HEK293 (cell line): Measurements from ENCODE around the gene HAUS1.
A peak's percentile ranks its signal among the peaks of the same experiment; 100 is the strongest.

Experiments used
- FEZF1 ChIP-seq: fragments of 450-650 bp; formaldehyde crosslinking; IDR thresholded peaks from 2 replicates; pipeline ENCODE4 v1.5.1; 2016; ENCODE audit warnings: missing biosample characterization, missing genetic modification characterization
- KLF1 ChIP-seq: fragments of 450-650 bp; formaldehyde crosslinking; IDR thresholded peaks from 2 replicates; pipeline ENCODE4 v1.5.1; 2016; ENCODE audit warnings: missing biosample characterization, missing genetic modification characterization
- MYNN ChIP-seq: fragments of 450-650 bp; formaldehyde crosslinking; IDR thresholded peaks from 2 replicates; pipeline ENCODE4 v1.5.1; 2016; ENCODE audit warnings: missing biosample characterization, missing genetic modification characterization, borderline replicate concordance
- MZF1 ChIP-seq: fragments of 450-650 bp; formaldehyde crosslinking; IDR thresholded peaks from 2 replicates; pipeline ENCODE4 v1.5.1; 2017; ENCODE audit warnings: missing biosample characterization, missing genetic modification characterization, borderline replicate concordance
- RBAK ChIP-seq: fragments of 450-650 bp; formaldehyde crosslinking; IDR thresholded peaks from 2 replicates; pipeline ENCODE4 v1.5.1; 2016; ENCODE audit warnings: missing biosample characterization, missing genetic modification characterization
- TSHZ1 ChIP-seq: fragments of 450-650 bp; formaldehyde crosslinking; IDR thresholded peaks from 2 replicates; pipeline ENCODE4 v1.5.1; 2016; ENCODE audit warnings: missing biosample characterization, missing genetic modification characterization, borderline replicate concordance
- YY1 ChIP-seq: fragments of 450-650 bp; formaldehyde crosslinking; IDR thresholded peaks from 2 replicates; pipeline ENCODE4 v1.5.1; 2018; ENCODE audit warnings: missing biosample characterization, missing genetic modification characterization
- ZBTB48 ChIP-seq: fragments of 450-650 bp; formaldehyde crosslinking; IDR thresholded peaks from 2 replicates; pipeline ENCODE4 v1.5.1; 2016; ENCODE audit warnings: missing biosample characterization, missing genetic modification characterization
- ZBTB6 ChIP-seq: fragments of 450-650 bp; formaldehyde crosslinking; IDR thresholded peaks from 2 replicates; pipeline ENCODE4 v1.5.1; 2017; ENCODE audit warnings: missing biosample characterization, missing genetic modification characterization
- ZFHX2 ChIP-seq: fragments of 450-650 bp; formaldehyde crosslinking; conservative IDR thresholded peaks from 2 replicates; pipeline ENCODE4 v1.5.1; 2016; ENCODE audit warnings: missing biosample characterization, missing genetic modification characterization
- ZFP41 ChIP-seq: fragments of 450-650 bp; formaldehyde crosslinking; IDR thresholded peaks from 2 replicates; pipeline ENCODE4 v1.5.1; 2016; ENCODE audit warnings: missing biosample characterization, missing genetic modification characterization, borderline replicate concordance
- ZIC2 ChIP-seq: fragments of 450-650 bp; formaldehyde crosslinking; IDR thresholded peaks from 2 replicates; pipeline ENCODE4 v1.5.1; 2016; ENCODE audit warnings: missing biosample characterization, missing genetic modification characterization
- ZNF132 ChIP-seq: fragments of 450-650 bp; formaldehyde crosslinking; IDR thresholded peaks from 2 replicates; pipeline ENCODE4 v1.5.1; 2017; ENCODE audit warnings: missing biosample characterization, missing genetic modification characterization, borderline replicate concordance
- ZNF140 ChIP-seq: fragments of 450-650 bp; formaldehyde crosslinking; IDR thresholded peaks from 2 replicates; pipeline ENCODE4 v1.5.1; 2016; ENCODE audit warnings: missing biosample characterization, missing genetic modification characterization
- ZNF157 ChIP-seq: fragments of 450-650 bp; formaldehyde crosslinking; IDR thresholded peaks from 2 replicates; pipeline ENCODE4 v1.5.1; 2016; ENCODE audit warnings: missing biosample characterization, missing genetic modification characterization
- ZNF184 ChIP-seq: fragments of 450-650 bp; IDR thresholded peaks from 2 replicates; pipeline ENCODE4 v1.5.1; 2018; ENCODE audit warnings: missing biosample characterization, mild to moderate bottlenecking, missing genetic modification characterization
- ZNF214 ChIP-seq: fragments of 450-650 bp; formaldehyde crosslinking; IDR thresholded peaks from 2 replicates; pipeline ENCODE4 v1.5.1; 2017; ENCODE audit warnings: missing biosample characterization, mild to moderate bottlenecking, missing genetic modification characterization, borderline replicate concordance
- ZNF221 ChIP-seq: fragments of 450-650 bp; formaldehyde crosslinking; IDR thresholded peaks from 2 replicates; pipeline ENCODE4 v1.5.1; 2017; ENCODE audit warnings: missing biosample characterization, missing genetic modification characterization, borderline replicate concordance
- ZNF280C ChIP-seq: fragments of 450-650 bp; formaldehyde crosslinking; IDR thresholded peaks from 2 replicates; pipeline ENCODE4 v1.5.1; 2016; ENCODE audit warnings: missing biosample characterization, missing genetic modification characterization
- ZNF354C ChIP-seq: fragments of 450-650 bp; formaldehyde crosslinking; IDR thresholded peaks from 2 replicates; pipeline ENCODE4 v1.5.1; 2016; ENCODE audit warnings: missing biosample characterization, missing genetic modification characterization, low read depth, borderline replicate concordance
- ZNF394 ChIP-seq: fragments of 450-650 bp; formaldehyde crosslinking; IDR thresholded peaks from 2 replicates; pipeline ENCODE4 v1.5.1; 2016; ENCODE audit warnings: missing biosample characterization, missing genetic modification characterization, mild to moderate bottlenecking, moderate library complexity, borderline replicate concordance
- ZNF398 ChIP-seq: fragments of 450-650 bp; formaldehyde crosslinking; IDR thresholded peaks from 2 replicates; pipeline ENCODE4 v1.5.1; 2017; ENCODE audit warnings: missing biosample characterization, missing genetic modification characterization
- ZNF473 ChIP-seq: fragments of 450-650 bp; formaldehyde crosslinking; IDR thresholded peaks from 2 replicates; pipeline ENCODE4 v1.5.1; 2017; ENCODE audit warnings: missing biosample characterization, missing genetic modification characterization
- ZNF560 ChIP-seq: fragments of 450-650 bp; formaldehyde crosslinking; IDR thresholded peaks from 2 replicates; pipeline ENCODE4 v1.5.1; 2017; ENCODE audit warnings: missing biosample characterization, missing genetic modification characterization, borderline replicate concordance
- ZNF561 ChIP-seq: fragments of 450-650 bp; IDR thresholded peaks from 2 replicates; pipeline ENCODE4 v1.5.1; 2018; ENCODE audit warnings: missing biosample characterization, missing genetic modification characterization, borderline replicate concordance
- ZNF580 ChIP-seq: fragments of 450-650 bp; formaldehyde crosslinking; IDR thresholded peaks from 2 replicates; pipeline ENCODE4 v1.5.1; 2016; ENCODE audit warnings: missing biosample characterization, missing genetic modification characterization
- ZNF623 ChIP-seq: fragments of 450-650 bp; formaldehyde crosslinking; IDR thresholded peaks from 2 replicates; pipeline ENCODE4 v1.5.1; 2016; ENCODE audit warnings: missing biosample characterization, missing genetic modification characterization
- ZNF629 ChIP-seq: fragments of 450-650 bp; formaldehyde crosslinking; IDR thresholded peaks from 2 replicates; pipeline ENCODE4 v1.5.1; 2017; ENCODE audit warnings: missing biosample characterization, missing genetic modification characterization
- ZNF777 ChIP-seq: fragments of 450-650 bp; formaldehyde crosslinking; IDR thresholded peaks from 2 replicates; pipeline ENCODE4 v1.5.1; 2017; ENCODE audit warnings: missing biosample characterization, missing genetic modification characterization, borderline replicate concordance
- ZNF830 ChIP-seq: fragments of 450-650 bp; IDR thresholded peaks from 2 replicates; pipeline ENCODE4 v1.5.0; 2018; ENCODE audit warnings: missing biosample characterization, missing genetic modification characterization, low read depth, mild to moderate bottlenecking, moderate library complexity
- ZNF837 ChIP-seq: fragments of 450-650 bp; formaldehyde crosslinking; IDR thresholded peaks from 2 replicates; pipeline ENCODE4 v1.5.1; 2016; ENCODE audit warnings: missing biosample characterization, missing genetic modification characterization

Gene HAUS1

GRCh38 chr18:46104128-46104911 lies at the start of gene HAUS1 (continued):
- TF ChIP-seq ZBTB6 (peak; percentile 82; the same call in 1 of the 2 replicates), YY1 (peak; percentile 29; the same call in 1 of the 2 replicates), ZNF280C (no peak), ZNF580 (no peak), ZNF830 (tag by site-specific recombination) (no peak), ZNF221 (tag by site-specific recombination) (no peak), ZNF623 (tag by site-specific recombination) (no peak), ZNF561 (tag by site-specific recombination) (peak; percentile 76; the same call in 1 of the 2 replicates), ZNF837 (tag by site-specific recombination) (no peak), MYNN (tag by site-specific recombination) (no peak), ZNF140 (tag by site-specific recombination) (no peak), ZIC2 (tag by site-specific recombination) (peak; percentile 49), ZNF629 (tag by site-specific recombination) (peak; percentile 40; the same call in 1 of the 2 replicates), ZNF157 (tag by site-specific recombination) (no peak), ZNF132 (tag by site-specific recombination) (no peak), MZF1 (tag by site-specific recombination) (peak; percentile 73; the same call in 1 of the 2 replicates), ZNF214 (no peak), ZFHX2 (tag by site-specific recombination) (0 out of 2 replicates have a peak, but pooled peaks have one; percentile 12), TSHZ1 (tag by site-specific recombination) (no peak), ZBTB48 (tag by site-specific recombination) (no peak), ZNF394 (tag by site-specific recombination) (peak; percentile 44; the same call in 1 of the 2 replicates), ZFP41 (tag by site-specific recombination) (no peak), KLF1 (tag by site-specific recombination) (no peak), ZNF473 (no peak), ZNF560 (tag by site-specific recombination) (no peak), RBAK (tag by site-specific recombination) (no peak), ZNF184 (tag by site-specific recombination) (no peak), ZNF777 (tag by site-specific recombination) (peak; percentile 44; the same call in 1 of the 2 replicates), ZNF354C (tag by site-specific recombination) (no peak), ZNF398 (tag by site-specific recombination) (peak; percentile 39; the same call in 1 of the 2 replicates), FEZF1 (tag by site-specific recombination) (no peak)
